HUES6 (cell line): ENCODE measurements around the gene CREB1.
A peak's percentile ranks its signal among the peaks of the same experiment; 100 is the strongest.

ENCODE experiments used
- H3K27ac ChIP-seq: 2 replicates; pipeline ENCODE4 v1.7.0; 2013; ENCODE audit warnings: low read depth, mild to moderate bottlenecking, low read length, inconsistent platforms
- H3K27me3 ChIP-seq: 2 replicates; pipeline ENCODE4 v1.6.1; 2013; ENCODE audit warnings: low read length; ENCODE audit not compliant: control insufficient read depth, insufficient read depth
- H3K36me3 ChIP-seq: 2 replicates; pipeline ENCODE4 v1.6.1; 2013; ENCODE audit warnings: low read length; ENCODE audit not compliant: control insufficient read depth, insufficient read depth
- H3K4me1 ChIP-seq: 2 replicates; pipeline ENCODE4 v1.6.1; 2013; ENCODE audit warnings: low read length; ENCODE audit not compliant: control insufficient read depth, insufficient read depth
- H3K4me3 ChIP-seq: 2 replicates; pipeline ENCODE4 v1.5.1; 2013; ENCODE audit warnings: low read depth, low read length
- H3K9ac ChIP-seq: one replicate; pipeline ENCODE4 v1.6.1; 2013; ENCODE audit warnings: mild to moderate bottlenecking, low read length
- H3K9me3 ChIP-seq: 2 replicates; pipeline ENCODE4 v1.6.1; 2013; ENCODE audit warnings: low read depth, low read length; ENCODE audit not compliant: control insufficient read depth, insufficient read depth

Gene CREB1

GRCh38 chr2:207523005-207523404 is 6.8 kb upstream of the CREB1 start:
- no peaks in the 10 kb centered on the region for H3K36me3 ChIP-seq
- H3K27me3 ChIP-seq = peaks cover 5% of the 10 kb centered on the region; the same call in 1 of the 2 replicates

GRCh38 chr2:207525296-207525695 is 4.5 kb upstream of the CREB1 start:
- H3K36me3 ChIP-seq = no peaks in the 10 kb centered on the region
- H3K4me3 ChIP-seq = no peak overlapping the region
- no peaks in the 10 kb centered on the region for H3K9me3 ChIP-seq
- H3K27ac ChIP-seq = no peak overlapping the region
- H3K27me3 ChIP-seq = peaks cover 10% of the 10 kb centered on the region; the same call in 1 of the 2 replicates
- peaks cover 7% of the 10 kb centered on the region for H3K4me1 ChIP-seq
- H3K9ac ChIP-seq = no peak overlapping the region

More at GRCh38 chr2:207523005-207523404, 6.8 kb upstream of the CREB1 start:
- no peak overlapping the region for H3K9ac ChIP-seq
- no peak overlapping the region for H3K4me3 ChIP-seq
- no peak overlapping the region for H3K27ac ChIP-seq
- H3K4me1 ChIP-seq = peaks cover 2% of the 10 kb centered on the region; the same call in 1 of the 2 replicates
- H3K9me3 ChIP-seq = peaks cover 5% of the 10 kb centered on the region

DNA sequence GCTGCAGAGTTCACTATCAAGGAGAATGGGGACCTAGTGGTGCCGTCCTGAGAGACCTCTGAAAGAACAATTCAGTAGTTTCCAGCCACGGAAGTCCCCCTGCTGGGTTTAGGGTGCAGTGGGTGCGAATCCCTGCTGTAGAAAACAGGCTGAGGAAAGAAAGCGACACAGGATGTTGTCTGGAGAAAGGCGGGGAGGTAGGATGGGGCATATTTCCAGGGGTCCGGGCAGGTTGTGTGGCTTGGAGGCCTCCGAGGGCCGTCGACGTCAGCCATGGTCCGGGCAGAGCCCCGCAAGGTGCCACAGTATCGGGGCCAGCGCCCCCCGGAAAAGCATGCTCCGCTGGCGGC is 807 bp upstream of the CREB1 start:
- peak overlapping the region; percentile 99; the same call in 1 of the 2 replicates for H3K27ac ChIP-seq
- peaks cover 19% of the 10 kb centered on the region for H3K4me1 ChIP-seq
- H3K27me3 ChIP-seq = peaks cover 10% of the 10 kb centered on the region; the same call in 1 of the 2 replicates
- no peaks in the 10 kb centered on the region for H3K9me3 ChIP-seq
- peak overlapping the region; percentile 100 for H3K4me3 ChIP-seq
- H3K36me3 ChIP-seq = peaks cover 9% of the 10 kb centered on the region; the same call in 1 of the 2 replicates
- H3K9ac ChIP-seq = peak overlapping the region; percentile 100

DNA sequence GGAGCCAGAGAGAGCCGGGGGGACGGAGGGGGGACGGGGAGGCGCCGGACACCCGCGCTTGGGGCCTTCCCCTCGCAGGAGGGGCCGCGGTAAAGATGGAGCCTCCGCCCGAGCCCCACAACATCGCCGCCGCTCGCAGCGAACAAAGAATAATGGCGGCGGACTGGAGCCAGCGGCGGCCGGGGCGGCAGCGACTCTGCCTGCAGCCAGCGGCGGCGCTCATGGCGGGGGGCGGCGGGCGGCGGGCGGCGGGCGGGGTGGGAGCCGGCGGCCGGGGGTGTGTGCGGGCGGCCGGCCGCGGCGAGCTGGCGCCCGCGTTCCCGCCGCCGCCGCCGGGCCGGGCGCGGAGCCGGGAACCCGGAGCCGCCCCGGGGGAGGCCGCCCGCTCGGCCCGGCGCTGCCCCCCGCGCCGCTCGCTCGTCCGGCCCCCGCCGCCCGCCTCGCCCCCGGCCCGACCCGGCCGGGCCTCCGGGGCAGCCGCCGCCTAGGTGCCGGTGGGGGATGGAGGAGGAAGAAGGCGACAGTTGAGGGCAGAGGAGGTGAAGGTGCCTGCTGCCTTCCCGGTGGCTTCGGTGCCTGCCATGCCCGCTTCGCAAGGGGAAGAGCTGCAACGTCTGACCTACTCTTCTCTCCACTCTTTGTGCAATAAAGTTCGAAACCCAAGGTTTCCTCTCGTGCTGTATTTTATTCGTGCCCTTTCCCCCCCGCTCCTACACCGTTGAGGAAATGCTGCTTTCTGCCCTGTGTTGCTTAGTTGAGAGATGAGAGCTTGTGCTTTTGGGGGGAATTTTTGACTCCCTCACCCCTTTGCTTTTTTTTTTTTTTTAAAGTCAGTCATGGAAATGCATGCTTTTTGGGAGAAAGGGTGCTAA is 634 bp downstream of the CREB1 start:
- peaks cover 10% of the 10 kb centered on the region; the same call in 1 of the 2 replicates for H3K27me3 ChIP-seq
- H3K36me3 ChIP-seq = peaks cover 11% of the 10 kb centered on the region; the same call in 1 of the 2 replicates
- H3K4me1 ChIP-seq = peaks cover 25% of the 10 kb centered on the region
- peak overlapping the region; percentile 100 for H3K9ac ChIP-seq
- peak overlapping the region; percentile 99 for H3K27ac ChIP-seq
- H3K4me3 ChIP-seq = peak overlapping the region; percentile 100
- no peaks in the 10 kb centered on the region for H3K9me3 ChIP-seq

DNA sequence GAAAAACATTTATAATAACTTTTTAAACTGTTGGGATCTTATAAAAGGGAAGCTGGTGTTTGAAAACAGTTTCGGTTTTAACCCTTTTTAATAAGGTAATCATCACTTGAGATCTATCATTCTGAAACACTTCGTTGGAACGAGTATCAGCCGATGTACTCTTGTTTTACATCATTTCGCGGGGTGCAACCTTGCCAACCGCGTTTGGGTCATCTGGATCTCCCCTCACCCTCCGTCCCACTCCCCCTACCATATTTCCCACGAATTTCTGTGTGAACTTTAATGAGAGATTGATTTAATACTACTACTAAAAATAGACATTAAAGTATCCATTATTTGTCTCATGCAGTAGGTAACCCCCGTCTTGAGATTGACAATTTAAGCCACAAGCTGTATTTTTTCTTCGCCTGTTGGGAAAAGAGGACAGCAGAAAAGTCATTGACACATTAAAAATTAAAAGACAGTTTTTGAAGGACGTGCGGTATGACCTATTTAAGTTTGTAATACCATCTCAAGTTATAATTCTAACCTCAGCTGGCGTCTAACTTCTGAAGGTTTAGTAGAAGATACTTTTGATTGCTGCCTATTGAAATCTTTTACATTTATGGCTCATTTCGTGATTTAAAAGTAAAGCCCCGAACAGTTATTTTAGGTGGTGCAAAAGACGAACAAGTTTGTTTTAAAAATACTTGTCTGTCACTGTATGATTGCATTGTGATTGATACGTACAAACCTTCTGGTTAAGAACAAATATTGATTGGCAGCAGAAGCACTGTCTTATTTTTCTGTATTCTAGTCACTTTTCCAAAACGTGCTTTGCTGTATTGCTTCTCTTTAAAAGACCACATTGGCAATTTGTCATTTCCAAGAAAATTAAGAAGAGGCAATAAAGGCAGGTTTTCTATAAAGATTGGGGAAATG is 1.5 kb downstream of the CREB1 start:
- Histone ChIP-seq H3K27me3 (peaks cover 10% of the 10 kb centered on the region; the same call in 1 of the 2 replicates), H3K9me3 (no peaks in the 10 kb centered on the region), H3K4me1 (peaks cover 25% of the 10 kb centered on the region), H3K27ac (peak overlapping the region; percentile 70; the same call in 1 of the 2 replicates), H3K9ac (peak overlapping the region; percentile 95), H3K4me3 (peak overlapping the region; percentile 100), H3K36me3 (peaks cover 11% of the 10 kb centered on the region; the same call in 1 of the 2 replicates)

DNA sequence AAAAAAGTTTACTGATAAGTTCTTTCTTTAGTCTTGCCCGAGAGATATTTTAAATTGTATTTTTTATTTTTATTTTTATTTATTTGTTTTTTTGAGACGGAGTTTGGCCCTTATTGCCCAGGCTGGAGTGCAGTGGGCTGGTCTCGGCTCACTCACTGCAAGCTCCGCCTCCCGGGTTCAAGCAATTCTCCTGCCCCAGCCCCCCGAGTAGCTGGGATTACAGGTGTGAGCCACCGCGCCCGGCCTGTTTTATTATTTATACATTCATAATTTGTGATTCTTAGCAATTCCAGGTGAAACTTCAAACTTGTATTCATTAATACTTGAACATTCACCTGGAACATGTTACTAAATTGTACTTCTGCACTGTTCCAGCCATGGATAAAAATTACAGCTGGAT is 2.9 kb downstream of the CREB1 start:
- H3K4me3 ChIP-seq = peak overlapping the region; percentile 100; the same call in 1 of the 2 replicates
- no peaks in the 10 kb centered on the region for H3K9me3 ChIP-seq
- H3K36me3 ChIP-seq = peaks cover 11% of the 10 kb centered on the region; the same call in 1 of the 2 replicates
- no peak overlapping the region for H3K9ac ChIP-seq
- no peak overlapping the region for H3K27ac ChIP-seq
- H3K4me1 ChIP-seq = peaks cover 28% of the 10 kb centered on the region
- H3K27me3 ChIP-seq = peaks cover 8% of the 10 kb centered on the region; the same call in 1 of the 2 replicates

- H3K4me3 ChIP-seq = no peak overlapping the region
- peaks cover 21% of the 10 kb centered on the region for H3K4me1 ChIP-seq
- peaks cover 11% of the 10 kb centered on the region; the same call in 1 of the 2 replicates for H3K36me3 ChIP-seq
- H3K27ac ChIP-seq = no peak overlapping the region
- no peaks in the 10 kb centered on the region for H3K27me3 ChIP-seq
- H3K9ac ChIP-seq = no peak overlapping the region
- no peaks in the 10 kb centered on the region for H3K9me3 ChIP-seq
These were observed 3.8 kb downstream of the CREB1 start for GRCh38 chr2:207533461-207534008.

GRCh38 chr2:207534417-207534816 is 4.7 kb downstream of the CREB1 start:
- no peak overlapping the region for H3K27ac ChIP-seq
- no peak overlapping the region for H3K9ac ChIP-seq
- no peaks in the 10 kb centered on the region for H3K27me3 ChIP-seq
- peaks cover 11% of the 10 kb centered on the region; the same call in 1 of the 2 replicates for H3K36me3 ChIP-seq
- no peak overlapping the region for H3K4me3 ChIP-seq
- H3K9me3 ChIP-seq = no peaks in the 10 kb centered on the region
- H3K4me1 ChIP-seq = peaks cover 21% of the 10 kb centered on the region

GRCh38 chr2:207539470-207539869 is 9.7 kb downstream of the CREB1 start:
- H3K4me3 ChIP-seq = no peak overlapping the region
- no peak overlapping the region for H3K9ac ChIP-seq
- H3K27ac ChIP-seq = no peak overlapping the region
- no peaks in the 10 kb centered on the region for H3K27me3 ChIP-seq
- peaks cover 5% of the 10 kb centered on the region; the same call in 1 of the 2 replicates for H3K36me3 ChIP-seq
- no peaks in the 10 kb centered on the region for H3K9me3 ChIP-seq
- H3K4me1 ChIP-seq = peaks cover 7% of the 10 kb centered on the region

DNA sequence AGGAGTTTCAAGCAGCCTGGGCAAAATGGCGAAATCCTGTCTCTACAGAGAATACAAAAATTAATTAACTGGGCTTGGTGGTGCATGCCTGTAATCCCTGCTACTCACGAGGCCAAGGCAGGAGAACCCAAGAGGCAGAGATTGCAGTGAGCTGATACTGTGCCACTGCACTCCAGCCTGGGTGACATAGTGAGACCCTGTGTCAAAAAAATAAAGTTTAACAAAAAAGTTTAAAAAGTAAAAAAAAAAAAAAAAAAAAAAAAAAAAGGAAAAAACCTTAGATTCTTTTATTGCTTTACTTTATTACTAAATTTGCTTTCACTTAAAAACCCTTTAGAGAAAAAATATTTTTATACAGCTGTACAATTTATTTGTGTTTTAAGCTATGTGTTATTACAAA is 10.7 kb downstream of the CREB1 start:
- Histone ChIP-seq H3K27ac (no peak overlapping the region), H3K4me1 (peaks cover 3% of the 10 kb centered on the region), H3K4me3 (no peak overlapping the region), H3K9ac (no peak overlapping the region), H3K9me3 (no peaks in the 10 kb centered on the region), H3K36me3 (peaks cover 6% of the 10 kb centered on the region; the same call in 1 of the 2 replicates), H3K27me3 (no peaks in the 10 kb centered on the region)
